Lower lobe of right lung (tissue), 2 donors: ENCODE measurements around the gene LMNB1. TPM values are rescaled to one million over a fixed set of nuclear protein-coding genes. Genes with fewer than 3 reads are reported as not detected.

Experiments
- ATAC-seq, 2 donors: fragments of 200-7000 bp; cut with Tn5 transposase; one replicate each; pipeline ENCODE4 v1.9.1; 2020 to 2022; ENCODE audit warnings: mild to moderate bottlenecking in 2 of 2, moderate library complexity in 2 of 2
- DNase-seq: peaks from one replicate; pipeline ENCODE4 v3.0.0-alpha.2; 2020
- H3K27ac ChIP-seq: fragments of 200-600 bp; one replicate; pipeline ENCODE4 v1.8.0; 2022
- H3K27me3 ChIP-seq: fragments of 200-600 bp; one replicate; pipeline ENCODE4 v1.8.0; 2022; ENCODE audit warnings: low read depth
- H3K36me3 ChIP-seq: fragments of 200-600 bp; one replicate; pipeline ENCODE4 v1.8.0; 2022; ENCODE audit warnings: mild to moderate bottlenecking
- H3K4me1 ChIP-seq: fragments of 200-600 bp; one replicate; pipeline ENCODE4 v1.8.0; 2022
- H3K4me3 ChIP-seq: fragments of 200-600 bp; one replicate; pipeline ENCODE4 v1.8.0; 2022; ENCODE audit warnings: mild to moderate bottlenecking
- H3K9me3 ChIP-seq: fragments of 200-600 bp; one replicate; pipeline ENCODE4 v1.8.0; 2022
- intact Hi-C: fragments of 100-400 bp; cut with DNase I; formaldehyde crosslinking; loops from one replicate; pipeline ENCODE4 v1.11.0; 2022
- total RNA-seq: library from RNA; stranded (reverse); fragmentation: NEBNext Ultra II Directional; extraction: Animal tissue kit (Norgen Biotek cat#: 25700); gene quantifications from one replicate; pipeline ENCODE4 v1.2.1, GENCODE V29; 2021
- TF ChIP-seq, protein P1 (sequence below): fragments of 200-600 bp; IDR thresholded peaks from one replicate; pipeline ENCODE4 v1.8.0; 2022; ENCODE audit warnings: antibody characterized with exemption, mild to moderate bottlenecking
- donor health status: DM: no; HTN: yes; CAD: no; lungs with severe emphysema.

Gene LMNB1
- total RNA-seq, 1 donor from 2014 or later, result 13.5 TPM

DNA sequence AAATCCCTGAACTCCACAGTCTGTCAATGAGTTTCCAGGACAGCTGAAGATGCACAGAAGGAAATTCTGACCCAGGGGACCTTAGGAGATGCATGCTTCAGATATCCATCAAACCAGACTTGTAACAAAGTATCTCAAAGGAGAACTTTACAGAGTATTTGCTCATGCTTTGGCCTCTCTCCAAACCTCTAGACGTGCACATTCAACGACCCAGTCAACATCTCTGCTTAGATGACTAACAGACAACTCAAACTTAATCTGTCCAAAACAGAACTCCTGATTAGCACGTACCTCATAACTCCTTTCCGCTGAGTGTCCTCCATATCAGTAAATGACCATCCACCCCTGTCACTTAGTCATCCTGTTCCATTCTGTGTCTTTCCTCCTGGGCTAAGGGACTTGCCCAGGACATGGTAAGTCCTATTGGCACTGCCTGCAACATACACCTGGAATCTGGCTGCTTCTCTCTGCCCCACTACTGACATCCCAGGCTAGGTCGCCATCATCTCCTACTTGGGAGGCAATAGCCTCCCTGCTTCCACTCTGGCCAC is 107.4 kb downstream of the LMNB1 start:
- Histone ChIP-seq H3K4me1 (no peaks in the 10 kb centered on the region), H3K27me3 (no peaks in the 10 kb centered on the region), H3K9me3 (no peaks in the 10 kb centered on the region), H3K4me3 (no peak overlapping the region), H3K27ac (no peak overlapping the region), H3K36me3 (no peaks in the 10 kb centered on the region)
- TF ChIP-seq, protein P1, sequence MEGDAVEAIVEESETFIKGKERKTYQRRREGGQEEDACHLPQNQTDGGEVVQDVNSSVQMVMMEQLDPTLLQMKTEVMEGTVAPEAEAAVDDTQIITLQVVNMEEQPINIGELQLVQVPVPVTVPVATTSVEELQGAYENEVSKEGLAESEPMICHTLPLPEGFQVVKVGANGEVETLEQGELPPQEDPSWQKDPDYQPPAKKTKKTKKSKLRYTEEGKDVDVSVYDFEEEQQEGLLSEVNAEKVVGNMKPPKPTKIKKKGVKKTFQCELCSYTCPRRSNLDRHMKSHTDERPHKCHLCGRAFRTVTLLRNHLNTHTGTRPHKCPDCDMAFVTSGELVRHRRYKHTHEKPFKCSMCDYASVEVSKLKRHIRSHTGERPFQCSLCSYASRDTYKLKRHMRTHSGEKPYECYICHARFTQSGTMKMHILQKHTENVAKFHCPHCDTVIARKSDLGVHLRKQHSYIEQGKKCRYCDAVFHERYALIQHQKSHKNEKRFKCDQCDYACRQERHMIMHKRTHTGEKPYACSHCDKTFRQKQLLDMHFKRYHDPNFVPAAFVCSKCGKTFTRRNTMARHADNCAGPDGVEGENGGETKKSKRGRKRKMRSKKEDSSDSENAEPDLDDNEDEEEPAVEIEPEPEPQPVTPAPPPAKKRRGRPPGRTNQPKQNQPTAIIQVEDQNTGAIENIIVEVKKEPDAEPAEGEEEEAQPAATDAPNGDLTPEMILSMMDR, result no peak
- ATAC-seq, result no peak
- intact Hi-C loops, result no loop called here
- DNase-seq, result no peak

Other genes with a start within 250 kb of the LMNB1 start
- 23.7 TPM for gene ALDH7A1, start 181.9 kb upstream of the LMNB1 start, total RNA-seq
- gene PHAX, start 176.2 kb upstream of the LMNB1 start, total RNA-seq, result 25.1 TPM